GM19240 (cell line): ENCODE measurements around the gene PLEKHO2.
A peak's percentile ranks its signal among the peaks of the same experiment; 100 is the strongest.

ENCODE experiments used
- DNase-seq: peaks from one replicate; pipeline ENCODE4 v3.0.0; 2011; ENCODE audit warnings: low spot score; ENCODE audit not compliant: insufficient read length

PLEKHO2 gene

DNA sequence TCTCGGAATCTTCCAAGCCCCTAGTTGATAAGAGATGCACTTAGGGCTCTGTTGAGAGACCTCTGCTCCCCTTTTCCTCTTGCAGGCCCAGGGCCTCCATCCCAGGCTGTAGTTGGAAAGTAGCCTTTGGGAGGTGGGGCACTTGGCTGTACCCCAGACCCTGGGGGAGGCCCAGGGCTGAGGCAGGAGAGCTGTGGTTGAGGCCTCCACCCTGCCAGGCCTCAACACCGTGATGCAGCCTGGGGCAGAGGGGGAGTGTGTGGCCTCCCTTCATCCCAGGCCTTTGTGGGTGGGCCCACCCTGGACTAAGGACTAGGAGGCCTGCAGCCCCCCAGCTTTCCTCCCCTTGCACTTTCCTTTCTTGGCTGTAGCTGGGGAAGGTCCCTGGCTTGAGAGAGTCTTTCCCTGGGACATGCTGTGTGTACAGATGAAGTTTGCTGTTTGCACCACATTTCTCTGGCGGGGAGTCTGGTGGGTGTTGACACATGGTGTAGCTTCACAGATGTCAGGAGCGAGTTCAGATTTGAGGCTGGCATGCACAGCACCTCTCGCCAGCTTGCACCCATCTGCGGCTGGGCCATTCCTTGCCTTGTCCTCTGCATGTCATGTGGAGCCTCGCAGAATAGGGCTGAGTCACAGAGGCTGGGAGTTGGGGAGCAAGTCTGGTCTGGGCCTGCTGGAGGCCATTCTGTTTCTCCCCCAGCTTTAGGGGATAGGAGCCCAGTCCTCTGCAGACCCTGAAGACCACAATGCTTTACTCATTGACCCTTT is 13.7 kb downstream of the PLEKHO2 start:
- no peak for DNase-seq

DNA sequence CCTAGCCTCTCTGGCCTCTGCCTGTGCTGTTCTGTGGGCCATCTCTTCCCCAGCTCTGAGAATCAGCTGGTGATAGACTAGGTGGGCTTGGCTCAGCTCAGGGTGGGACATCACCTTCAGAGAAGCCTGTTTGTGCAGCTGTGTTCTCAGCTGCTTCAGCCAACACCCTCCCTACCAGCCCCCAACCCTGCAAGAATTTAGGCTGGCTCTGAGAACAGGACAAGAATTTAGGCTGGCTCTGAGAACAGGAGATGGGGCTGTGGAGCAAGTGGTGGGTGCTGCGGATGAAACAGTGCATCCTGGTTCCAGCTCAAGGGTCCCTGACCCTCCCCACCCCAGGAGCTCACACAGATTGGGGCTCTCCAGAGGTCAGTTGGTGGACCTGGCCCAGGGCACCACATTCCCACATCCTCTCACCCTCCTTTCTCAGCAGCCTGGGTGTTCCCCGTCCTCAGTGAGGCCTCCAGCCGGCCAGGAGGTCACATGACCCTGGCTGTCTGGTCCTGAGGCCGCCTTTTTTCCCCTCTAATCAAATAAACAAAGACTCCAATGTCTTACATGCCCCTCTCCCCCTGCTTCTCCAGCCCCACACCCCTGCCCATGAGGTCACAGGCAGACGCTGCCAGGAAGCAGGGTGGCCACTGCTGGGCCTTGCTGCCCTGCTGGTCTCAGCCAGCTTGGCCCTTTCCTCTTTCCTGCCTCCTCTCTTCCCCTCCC is 14.9 kb downstream of the PLEKHO2 start:
- DNase-seq: no peak

DNA sequence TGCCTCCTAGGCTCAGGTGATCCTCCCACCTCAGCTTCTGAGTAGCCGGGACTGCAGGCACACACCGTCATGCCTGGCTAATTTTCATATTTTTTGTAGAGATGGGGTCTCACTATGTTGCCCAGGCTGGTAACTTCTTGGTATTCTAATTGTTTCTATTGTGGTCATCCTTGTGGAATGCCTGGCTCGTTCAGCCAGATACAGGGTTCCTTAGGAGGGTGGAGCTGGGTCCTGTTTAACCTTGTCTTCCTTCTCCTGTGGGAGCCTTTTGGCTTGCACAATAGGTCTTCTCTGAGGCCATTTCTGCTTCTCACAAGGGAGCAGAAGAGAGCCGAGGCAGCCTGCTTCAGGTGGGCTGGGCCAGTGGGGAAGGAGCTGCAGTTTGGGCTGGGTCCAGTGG is 15.7 kb downstream of the PLEKHO2 start:
- no peak for DNase-seq

DNA sequence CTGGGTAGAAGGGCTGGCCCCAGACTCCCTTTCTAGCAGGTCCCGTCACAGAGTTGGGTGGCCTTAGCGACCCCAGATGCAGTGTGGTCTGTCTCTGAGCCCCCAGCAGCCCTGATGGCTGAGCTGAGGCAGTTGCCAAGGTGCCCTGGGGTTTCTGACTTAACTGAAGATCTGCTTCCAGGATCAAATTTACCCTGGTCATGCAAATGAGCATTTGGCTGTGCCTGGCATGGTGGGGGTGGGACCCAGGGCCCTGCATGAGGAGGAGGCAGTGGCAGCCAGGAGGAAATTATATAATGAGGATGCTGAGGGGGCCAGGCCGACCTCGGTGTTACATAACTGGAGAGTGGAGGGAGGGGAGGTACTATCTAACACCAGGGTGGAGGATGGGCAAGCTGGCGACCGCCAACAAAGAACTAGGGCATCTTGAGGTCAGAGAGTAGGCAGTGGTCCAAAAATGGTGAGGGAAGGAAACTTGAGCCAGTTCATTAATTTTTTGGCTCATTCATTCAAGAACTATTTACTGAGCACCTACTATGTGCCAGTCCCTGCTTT is 16.4 kb downstream of the PLEKHO2 start:
- DNase-seq: no peak

DNA sequence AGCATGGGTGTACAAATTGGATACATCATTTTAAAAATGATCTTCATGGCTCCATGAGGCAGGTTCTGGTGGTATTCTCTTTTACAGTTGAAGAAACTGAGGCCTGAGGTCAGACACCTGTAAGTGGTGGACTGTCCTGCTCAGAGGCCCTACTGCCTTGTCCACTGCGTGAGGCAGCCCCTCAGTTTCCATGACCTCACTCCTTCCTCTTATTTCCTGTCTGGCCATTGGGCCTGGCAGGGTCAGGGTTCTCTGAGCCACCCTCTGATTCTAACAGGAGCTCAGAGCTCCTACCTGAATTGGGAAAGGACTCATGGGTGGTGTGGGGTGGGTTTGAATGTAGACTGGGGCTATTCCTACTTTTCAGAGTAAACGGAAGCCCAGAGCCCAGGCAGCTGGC is 17.5 kb downstream of the PLEKHO2 start:
- no peak for DNase-seq

DNA sequence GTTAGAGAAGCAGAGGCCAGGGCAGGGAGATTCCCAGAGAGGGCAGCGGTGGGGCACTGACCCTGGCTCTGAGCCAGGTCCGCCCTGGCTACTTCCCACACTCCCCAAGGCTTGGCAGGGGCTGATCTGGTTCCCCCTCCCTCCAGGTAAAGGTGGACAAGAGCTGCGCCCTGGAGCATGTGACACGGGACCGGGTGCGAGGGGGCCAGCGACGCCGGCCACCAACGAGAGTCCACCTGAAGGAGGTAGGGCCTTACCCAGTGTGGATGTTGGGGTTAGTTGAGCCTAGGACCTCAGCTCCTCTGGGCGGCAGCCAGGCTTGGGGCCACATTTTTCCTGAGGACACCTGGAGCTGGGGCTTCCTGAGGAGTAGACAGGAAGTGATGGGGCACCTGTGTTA is 19.6 kb downstream of the PLEKHO2 start:
- no peak for DNase-seq

DNA sequence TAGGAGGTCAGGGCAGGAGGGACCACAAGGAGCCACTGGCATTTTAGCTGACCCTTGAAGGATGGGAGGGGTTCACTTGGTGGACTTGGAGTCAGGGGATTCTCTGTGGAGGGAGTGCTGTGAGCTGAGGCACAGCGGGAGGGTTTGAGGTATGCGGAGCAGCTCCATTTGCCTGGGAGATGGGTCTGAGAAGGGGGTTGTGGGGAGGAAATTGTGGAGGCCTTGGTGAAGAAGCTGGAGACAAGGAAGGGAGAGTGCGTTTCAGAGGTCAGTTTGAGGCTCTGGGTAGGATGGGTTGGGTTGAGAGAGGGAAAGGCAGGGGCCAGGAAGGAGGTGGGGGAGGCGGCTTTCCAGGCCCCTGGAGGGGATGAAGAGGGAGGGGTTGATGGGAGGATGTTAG is 20.2 kb downstream of the PLEKHO2 start:
- no peak for DNase-seq

DNA sequence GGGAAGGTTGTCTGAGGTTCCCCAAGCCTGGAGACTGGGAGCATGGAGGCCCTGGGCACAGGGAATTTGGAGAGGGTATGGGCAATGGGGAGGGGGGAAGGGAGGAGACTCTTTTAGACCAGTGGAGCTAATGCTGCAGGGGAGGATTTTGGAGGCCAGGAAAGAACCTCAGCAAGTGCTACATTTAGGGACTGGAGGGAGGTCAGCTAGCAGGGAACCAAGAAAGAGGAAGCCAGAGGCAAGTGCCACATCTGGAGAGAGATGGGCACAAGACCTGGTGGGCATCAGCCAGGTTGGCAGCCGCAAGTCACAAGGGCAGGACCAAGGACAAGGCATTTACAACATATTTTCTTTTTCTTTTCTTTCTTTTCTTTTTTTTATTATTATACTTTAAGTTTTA is 20.7 kb downstream of the PLEKHO2 start:
- no peak for DNase-seq

DNA sequence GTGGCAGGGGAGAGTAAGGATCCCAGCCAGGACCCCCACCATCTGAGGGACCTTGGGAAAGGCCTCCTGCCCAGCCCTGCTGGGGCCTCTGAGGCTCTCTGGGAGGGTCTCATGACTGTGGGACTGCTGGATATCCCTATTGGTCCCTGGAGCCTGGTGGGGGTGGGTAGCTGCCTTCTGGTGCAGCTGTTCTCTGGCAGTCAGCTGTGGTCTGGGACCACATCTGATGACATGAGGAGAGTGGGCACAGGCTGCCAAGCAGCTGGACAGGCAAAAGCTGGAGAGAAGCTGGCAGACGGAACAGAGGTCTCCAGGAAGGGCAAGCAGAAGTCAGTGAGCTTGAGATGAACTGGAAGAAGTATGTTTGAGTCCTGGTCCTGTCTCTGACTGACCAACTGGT is 22.4 kb downstream of the PLEKHO2 start:
- no peak for DNase-seq

DNA sequence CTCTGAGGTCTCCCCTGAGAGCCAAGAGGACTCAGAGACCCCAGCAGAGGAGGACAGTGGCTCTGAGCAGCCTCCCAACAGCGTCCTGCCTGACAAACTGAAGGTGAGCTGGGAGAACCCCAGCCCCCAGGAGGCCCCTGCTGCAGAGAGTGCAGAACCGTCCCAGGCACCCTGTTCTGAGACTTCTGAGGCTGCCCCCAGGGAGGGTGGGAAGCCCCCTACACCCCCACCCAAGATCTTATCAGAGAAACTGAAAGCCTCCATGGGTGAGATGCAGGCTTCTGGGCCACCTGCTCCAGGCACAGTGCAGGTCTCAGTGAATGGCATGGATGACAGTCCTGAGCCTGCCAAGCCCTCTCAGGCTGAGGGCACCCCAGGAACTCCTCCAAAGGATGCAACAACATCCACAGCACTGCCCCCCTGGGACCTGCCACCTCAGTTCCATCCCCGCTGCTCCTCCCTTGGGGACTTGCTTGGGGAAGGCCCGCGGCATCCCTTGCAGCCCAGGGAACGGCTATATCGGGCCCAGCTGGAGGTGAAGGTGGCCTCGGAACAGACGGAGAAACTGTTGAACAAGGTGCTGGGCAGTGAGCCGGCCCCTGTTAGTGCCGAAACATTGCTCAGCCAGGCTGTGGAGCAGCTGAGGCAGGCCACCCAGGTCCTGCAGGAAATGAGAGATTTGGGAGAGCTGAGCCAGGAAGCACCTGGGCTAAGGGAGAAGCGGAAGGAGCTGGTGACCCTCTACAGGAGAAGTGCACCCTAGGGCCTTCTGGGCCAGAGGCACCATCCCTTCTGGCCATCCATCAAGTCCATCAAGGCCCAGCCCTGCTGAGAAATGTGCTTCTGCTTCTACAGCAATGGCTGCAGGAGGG is 23.6 kb downstream of the PLEKHO2 start:
- DNase-seq: no peak

DNA sequence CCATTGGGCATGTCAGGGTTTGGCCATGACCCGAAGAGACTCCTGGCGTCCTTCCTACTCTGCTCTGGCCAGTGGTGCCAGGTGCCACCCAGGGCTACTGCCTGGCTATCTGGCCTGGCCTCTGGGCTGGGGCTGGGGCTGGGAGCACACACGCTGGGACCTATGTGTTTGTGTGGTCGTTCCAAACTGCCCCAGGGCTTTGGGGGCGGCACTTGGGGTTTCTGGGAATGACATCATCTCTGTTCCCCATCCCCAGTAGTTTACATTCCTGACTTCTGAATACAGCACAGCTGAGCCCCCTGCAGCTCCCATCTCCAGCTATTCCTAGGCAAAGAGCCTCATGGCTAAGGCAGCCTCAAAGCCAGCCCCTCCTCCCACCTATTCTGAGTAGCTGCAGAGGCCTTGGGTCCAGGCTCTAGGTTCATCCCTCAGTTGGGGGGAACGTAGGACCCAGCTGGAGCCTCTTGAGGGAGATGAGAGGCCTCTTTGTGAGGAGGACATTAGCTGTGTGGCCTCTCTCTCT is 24.3 kb downstream of the PLEKHO2 start:
- DNase-seq: no peak

DNA sequence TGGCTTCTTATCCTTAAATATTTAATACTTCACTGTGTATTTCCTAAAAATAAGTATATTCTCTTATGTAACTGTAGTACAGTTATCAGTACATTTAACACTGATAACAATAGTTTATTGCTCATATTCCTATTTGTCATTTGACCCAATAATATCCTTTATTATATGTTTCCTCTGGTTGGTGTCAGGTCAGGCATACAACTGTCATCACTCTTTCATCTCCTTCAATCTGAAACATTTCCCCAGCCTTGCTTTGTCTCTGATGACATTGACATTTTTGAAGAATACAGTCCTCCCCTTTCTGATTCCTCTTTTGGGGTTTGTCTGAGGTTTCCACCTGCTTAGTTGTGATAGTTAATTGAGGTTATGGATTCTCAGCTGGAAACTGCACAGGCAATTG is 27.8 kb downstream of the PLEKHO2 start:
- no peak for DNase-seq

DNA sequence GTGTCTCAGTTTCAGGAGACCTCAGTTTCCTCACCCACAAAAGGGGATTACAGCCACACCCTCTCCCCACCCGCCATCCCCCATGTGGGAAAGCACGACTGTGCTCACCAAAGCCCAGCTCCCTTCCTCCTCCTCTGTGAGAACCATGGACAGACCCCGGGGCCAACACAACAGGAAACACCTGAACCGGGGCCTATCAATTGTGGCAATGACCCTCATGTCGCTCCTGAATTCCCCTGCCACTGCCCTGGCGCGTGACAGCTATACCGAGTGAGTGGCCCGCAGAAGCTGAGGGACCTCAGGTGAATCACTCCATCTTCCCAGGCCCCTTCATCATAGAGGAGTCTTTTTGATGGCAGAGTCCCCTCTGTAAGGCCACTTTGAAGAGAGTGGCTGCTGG is 28.6 kb downstream of the PLEKHO2 start:
- DNase-seq: no peak

DNA sequence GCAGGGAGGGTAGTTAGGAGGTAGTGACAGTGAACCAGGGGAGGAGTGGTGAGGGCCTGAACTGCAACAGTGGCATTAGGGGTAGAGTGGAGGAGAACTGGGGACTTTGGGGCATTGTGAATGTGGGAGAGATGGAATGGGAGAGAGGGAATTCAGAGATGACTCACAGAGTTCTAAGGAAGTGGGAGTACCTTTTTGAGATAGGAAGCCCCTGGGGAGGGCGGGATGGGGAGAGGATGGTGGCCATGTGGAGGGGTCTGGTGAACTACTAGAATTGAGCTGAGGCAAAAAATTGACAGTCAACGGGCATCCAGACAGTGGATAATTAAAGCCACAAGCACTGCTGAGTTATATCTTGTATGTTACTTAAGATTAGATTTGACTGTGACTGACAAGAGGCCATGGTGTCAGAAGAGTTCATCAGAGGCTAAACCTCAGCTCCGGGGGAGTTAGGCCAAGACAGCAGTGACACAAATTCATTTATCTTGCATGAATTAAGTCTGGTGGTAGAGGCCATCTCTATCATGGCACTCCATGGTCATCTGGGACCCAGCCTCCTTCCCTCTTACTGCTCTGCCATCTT is 34.0 kb downstream of the PLEKHO2 start:
- no peak for DNase-seq

DNA sequence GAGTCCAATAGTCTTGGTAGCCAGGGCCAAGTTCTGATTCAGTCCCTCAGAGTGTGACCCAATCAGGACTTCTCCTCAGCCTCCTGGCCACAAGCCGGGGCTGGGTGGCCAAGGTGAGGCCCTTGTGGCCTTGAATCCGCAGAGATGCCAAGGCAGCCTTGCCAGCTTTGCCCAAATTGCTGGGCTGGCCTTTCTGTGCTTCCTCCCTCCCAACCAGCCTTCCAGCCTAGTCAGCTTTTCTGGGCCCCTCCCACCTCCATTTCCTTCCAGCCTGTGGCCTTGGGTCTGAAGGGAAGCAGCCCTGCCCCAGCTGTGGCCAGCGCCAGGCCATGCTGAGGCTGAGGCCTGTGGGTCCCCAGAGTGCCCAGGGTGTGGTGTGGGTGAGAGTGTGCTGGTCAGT is 35.7 kb downstream of the PLEKHO2 start:
- no peak for DNase-seq

DNA sequence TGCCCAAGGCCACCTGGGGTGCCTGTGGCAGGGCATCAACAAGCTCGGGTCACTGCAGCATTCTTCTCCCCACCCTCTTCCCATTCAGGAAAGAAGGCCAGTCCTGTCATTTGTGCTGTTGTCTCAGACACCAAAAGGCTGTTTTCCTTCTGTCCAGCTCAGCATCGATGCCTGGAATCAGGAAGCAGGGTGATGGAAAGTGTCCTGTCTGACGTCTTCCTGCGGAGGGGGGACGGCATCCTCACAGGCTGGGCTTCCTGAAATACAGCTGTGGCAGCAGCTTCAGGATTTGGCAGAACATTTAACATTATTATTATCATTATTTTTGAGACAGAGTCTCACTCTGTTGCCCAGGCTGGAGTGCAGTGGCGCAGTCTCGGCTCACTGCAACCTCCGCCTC is 37.0 kb downstream of the PLEKHO2 start:
- DNase-seq: no peak

DNA sequence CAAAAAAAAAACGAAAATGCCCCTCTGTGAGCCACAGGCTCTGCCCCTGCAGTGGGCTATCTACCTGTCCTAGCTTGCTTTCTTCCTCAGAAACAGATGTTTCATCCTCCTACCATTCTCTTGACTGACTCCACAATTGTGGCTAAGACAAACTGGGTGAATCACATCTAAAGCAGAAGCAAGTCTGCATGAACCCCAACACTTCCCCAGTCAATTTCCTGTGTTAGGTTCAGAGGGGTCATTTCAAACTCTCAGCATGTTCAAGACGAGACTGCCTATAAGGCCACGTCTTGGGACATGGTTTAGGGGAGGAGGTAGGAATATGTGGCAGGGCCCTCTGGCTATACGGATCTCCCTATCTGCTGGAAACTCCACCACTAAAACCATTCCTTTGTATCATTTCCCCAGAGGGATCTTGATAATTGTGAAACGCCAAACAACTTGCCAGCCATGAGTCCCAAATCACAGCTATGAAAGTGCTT is 41.4 kb downstream of the PLEKHO2 start:
- peak; percentile 67 for DNase-seq

DNA sequence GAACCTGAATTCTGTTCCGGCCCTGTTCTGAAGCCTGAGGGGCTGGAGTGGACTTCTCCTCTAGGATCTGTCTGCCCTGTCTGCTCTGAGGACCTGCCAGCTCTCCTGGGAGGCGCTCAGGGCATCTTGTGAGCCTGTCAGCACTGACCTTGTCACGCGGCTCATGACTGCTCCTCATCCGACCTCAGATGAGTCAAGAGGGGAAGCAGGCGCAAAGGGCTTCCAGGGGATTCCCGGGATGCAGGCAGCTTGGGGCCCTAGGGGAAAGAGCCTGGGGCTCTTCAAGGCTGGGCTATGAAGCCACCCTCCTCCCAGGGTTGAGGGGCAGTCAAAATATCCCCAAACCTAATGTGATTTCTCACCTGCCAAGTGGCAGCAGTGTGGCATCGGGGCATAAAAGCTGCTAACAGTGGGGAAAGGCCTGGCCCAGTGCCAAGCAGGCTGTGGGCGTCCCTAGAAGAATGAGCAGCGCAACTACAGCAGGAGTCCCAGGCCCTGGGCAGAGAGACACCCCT is 42.3 kb downstream of the PLEKHO2 start:
- peak; percentile 45 for DNase-seq

DNA sequence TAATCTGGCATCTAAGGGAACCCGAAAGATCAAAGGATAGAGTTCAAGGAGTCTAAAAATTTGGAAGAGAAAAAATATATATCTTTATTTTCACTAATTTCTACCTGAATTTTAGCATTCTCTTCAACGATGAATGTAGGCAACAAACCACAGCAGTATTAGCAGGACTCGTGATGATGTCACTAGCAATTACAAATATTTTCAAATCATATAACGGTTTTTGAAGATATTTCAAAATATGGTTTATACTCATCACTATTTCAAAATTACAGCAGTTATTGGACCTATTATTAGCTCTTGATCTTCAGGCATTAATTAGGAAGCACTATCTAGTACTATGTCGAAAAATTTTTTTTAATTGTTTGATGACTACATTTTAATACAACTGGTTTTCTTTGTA is 43.0 kb downstream of the PLEKHO2 start:
- no peak for DNase-seq

DNA sequence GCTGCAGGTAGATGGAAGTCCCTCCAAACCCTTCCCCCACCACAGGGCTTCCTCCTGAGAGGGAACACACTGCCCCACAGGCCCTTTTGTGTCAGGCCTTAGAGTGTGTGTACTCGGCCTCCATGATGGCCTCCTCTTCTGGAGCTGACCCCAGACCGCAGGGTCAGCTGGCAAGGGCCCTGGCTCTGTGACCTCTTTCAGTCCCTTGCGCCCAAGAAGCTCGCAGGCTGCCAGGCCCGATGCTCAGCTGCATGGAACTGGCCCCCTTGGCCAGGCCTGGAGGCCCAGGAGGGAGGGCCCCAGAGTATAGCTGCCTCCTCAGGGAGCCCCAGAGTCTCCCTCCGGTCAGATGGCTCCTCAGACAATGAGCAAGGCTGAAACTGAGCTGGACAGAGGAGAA is 46.6 kb downstream of the PLEKHO2 start:
- DNase-seq: no peak

DNA sequence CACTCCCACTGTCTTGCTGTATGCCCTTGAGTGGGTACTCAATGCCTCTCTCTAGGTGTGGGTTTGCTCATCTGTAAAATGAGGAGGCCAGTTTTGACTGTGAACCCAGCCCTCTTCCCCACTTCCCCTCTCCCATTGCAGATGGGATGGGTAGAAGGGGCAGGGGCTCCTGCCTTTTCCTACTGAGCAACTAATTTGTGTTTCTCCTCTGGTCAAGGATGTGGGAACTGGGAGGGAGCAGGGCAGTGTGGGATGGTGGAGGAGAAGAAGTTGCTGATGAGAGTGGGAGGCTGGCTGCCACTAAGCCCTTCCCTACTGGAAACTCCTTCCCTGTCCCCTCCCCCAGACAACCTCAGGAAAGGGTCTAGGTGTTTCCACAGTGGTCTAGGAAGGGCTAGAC is 49.8 kb downstream of the PLEKHO2 start:
- DNase-seq: no peak
